D721Med (cell line): Measurements from ENCODE around the gene PLCH1.

Experiments
- DNase-seq: peaks from one replicate; pipeline ENCODE4 v3.0.0; 2011; ENCODE audit warnings: low spot score; ENCODE audit not compliant: insufficient read length
- FAIRE-seq: peaks from 2 replicates; lab custom pipeline; 2011; peaks lifted over from hg19 to GRCh38; lab: Jason Lieb, UNC
- TF ChIP-seq, protein P1 (sequence below): IDR thresholded peaks from 2 replicates; pipeline ENCODE4 v1.5.1; 2012; ENCODE audit warnings: mild to moderate bottlenecking, control low read depth; ENCODE audit not compliant: insufficient read depth; ENCODE audit errors: missing control alignments

The PLCH1 gene

DNA sequence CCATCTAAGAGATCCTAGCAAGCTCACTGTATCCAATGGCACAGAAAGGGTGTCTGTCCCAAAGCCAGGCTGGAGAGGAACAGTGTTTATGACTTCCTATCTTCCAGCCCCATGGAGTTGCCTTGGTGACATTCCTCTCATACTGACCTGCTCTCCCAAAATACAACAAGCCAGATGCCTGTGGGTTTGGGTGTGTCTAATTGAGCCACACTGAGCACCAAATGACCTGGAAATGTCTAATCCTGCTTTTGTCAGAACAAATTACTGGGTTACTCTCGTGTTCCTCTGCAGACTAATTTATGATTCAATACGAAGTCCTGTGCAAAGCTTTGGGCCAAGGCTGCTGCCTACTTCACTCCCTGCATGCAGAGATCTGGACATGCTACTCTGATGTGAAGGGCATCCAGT lies 353.3 kb downstream of the PLCH1 start:
- FAIRE-seq: no peak
- TF ChIP-seq, protein P1, sequence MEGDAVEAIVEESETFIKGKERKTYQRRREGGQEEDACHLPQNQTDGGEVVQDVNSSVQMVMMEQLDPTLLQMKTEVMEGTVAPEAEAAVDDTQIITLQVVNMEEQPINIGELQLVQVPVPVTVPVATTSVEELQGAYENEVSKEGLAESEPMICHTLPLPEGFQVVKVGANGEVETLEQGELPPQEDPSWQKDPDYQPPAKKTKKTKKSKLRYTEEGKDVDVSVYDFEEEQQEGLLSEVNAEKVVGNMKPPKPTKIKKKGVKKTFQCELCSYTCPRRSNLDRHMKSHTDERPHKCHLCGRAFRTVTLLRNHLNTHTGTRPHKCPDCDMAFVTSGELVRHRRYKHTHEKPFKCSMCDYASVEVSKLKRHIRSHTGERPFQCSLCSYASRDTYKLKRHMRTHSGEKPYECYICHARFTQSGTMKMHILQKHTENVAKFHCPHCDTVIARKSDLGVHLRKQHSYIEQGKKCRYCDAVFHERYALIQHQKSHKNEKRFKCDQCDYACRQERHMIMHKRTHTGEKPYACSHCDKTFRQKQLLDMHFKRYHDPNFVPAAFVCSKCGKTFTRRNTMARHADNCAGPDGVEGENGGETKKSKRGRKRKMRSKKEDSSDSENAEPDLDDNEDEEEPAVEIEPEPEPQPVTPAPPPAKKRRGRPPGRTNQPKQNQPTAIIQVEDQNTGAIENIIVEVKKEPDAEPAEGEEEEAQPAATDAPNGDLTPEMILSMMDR: no peak
- DNase-seq: no peak

DNA sequence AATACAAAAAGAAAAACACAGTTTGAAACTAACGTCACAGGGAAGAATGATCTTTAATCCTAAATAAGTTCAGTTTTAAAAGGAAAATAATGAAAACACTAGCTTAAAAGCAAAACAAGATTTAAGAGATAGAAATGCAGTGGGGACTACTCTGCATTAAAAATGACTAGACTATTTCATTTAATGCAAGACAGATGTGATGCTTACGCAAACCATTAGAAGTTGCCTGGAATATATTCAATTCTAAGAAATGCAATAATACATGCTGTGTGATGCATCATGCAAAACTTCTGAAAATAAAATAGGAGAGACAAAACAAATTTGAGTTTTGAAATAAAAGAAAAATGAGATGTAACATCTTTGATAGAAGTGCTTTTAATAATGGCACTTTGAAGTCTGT lies 353.8 kb downstream of the PLCH1 start:
- TF ChIP-seq, protein P1: no peak
- no peak for FAIRE-seq
- no peak for DNase-seq

DNA sequence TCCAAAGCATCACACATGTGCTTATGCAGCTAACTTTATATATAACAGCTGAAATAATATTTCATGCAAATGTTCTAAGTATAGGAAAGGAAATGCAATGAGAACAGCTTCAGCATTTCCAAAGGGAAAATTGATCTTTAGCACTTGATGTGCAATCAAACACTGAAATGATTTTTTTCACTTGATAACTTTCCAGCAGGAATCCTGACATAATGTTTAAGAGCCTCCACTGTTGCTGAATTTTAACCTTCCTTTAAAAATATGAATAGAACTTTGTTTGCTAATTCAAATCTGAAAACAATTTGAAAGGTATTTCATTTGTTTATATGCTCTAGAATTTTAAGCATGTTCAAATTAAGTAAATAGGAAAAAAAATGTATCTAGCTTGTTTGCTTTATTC lies 354.5 kb downstream of the PLCH1 start:
- no peak for DNase-seq
- TF ChIP-seq, protein P1: no peak
- no peak for FAIRE-seq

DNA sequence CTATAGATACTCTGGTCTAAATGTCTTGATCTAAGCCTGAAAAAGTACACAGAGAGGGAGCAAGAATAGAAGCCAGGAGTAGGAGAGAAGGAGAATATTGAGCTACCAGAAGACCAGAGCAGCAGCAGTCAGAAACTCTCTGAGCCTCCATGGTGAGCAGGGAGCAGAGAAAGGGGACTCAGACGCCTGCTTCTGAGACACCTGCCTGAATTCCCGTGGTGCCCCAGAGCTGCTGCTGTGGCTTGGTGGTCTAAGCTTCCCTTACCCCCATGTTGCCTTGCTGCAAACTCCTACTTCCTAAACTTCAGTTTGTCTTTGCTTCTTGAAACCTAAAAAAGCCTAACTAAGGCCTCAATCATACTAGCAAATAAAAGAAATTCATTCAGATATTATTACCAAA lies 356.5 kb downstream of the PLCH1 start:
- FAIRE-seq (no peak), DNase-seq (no peak)
- TF ChIP-seq, protein P1: no peak

DNA sequence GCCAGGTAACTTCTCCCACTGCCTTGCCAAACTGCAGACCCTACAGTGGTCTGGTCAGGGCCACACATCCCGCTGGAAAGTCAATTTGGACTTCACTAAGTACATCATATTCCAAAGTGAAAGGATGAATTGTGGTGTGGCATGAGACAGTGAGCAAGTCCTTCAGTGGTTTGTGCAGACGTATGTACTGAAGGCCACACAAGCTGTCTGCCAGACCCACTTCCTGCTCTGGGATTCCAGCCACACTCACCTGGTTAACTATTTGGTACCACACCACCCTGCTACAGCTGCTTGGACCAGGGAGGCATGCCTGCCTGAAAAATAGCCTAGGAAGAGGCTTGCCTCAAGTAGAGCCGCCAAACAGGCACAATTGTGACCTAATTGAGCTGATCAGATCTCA lies 357.3 kb downstream of the PLCH1 start:
- TF ChIP-seq, protein P1: no peak
- FAIRE-seq: no peak
- DNase-seq: no peak

DNA sequence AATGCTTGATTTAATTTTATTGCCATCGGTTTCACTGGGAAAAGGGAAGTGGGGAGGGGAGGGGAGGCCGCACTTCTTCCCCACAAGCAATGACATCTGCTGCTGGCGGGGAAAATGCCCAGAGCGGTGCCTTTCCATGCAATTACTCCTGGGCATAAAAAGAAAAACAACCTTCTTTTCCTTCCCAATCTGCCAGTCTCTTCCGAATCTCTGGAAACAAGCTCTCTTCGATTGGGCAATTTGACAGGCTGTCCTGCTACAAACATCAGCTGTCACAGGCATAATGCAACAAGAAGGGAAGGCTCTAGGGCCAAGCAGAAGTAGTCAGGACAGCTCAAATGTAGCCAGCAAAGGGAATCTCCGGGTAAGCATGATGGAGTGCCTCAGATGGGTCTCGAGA lies 358.0 kb downstream of the PLCH1 start:
- TF ChIP-seq, protein P1: no peak
- no peak for FAIRE-seq
- DNase-seq: no peak

DNA sequence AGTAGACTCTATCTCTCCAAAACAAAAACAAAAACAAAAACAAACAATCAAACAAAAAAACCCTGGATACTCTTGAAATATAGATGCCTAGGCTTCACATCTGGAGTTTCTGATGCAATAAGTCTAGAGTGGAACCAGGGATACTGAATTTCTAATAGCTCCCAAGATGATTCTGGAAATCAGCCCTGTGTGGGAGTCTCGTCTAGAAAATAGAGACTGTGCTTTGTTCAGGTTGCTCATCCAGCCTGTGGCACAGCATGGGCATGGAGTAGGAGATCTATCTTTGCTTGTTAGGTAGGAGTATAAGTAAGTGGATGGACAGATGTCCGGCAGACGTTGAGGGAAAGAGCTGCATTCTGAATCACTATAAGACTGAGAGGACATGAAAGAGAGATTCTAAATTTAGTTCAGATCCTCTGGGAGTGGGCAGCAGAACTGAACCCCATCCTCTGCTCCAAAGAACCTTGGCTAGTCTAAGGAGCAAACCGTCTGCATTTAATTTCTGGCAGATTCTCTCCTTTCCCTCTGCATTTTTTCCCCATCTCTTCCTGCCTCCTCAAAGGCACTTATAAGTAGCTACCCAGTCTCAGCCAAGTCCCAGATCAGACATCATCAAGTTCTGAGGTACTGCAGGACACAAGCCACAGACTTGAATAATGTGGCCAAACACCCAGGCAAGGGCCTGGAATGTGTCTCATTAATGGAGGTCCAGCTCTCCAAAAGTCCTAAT lies 358.8 kb downstream of the PLCH1 start:
- FAIRE-seq: no peak
- TF ChIP-seq, protein P1: no peak

More for the DNA sequence above, 358.8 kb downstream of the PLCH1 start:
- no peak for DNase-seq
